Germinal center (tissue), 1 donor: Measurements from ENCODE around the gene TVP23A.
"Not testable (repeated sequence)": the region's sequence is repeated elsewhere in the genome, so short reads cannot be mapped to it uniquely, and the experiment has no call there.

Experiments used
- DNase-seq: peaks from one replicate; pipeline ENCODE4 v3.0.0; 2012; ENCODE audit warnings: mixed read lengths, low spot score

Gene TVP23A

GRCh38 chr16:10835281-10835931 is 16.8 kb upstream of the TVP23A start:
- no peak for DNase-seq

GRCh38 chr16:10834766-10835165 is 16.2 kb upstream of the TVP23A start:
- no peak for DNase-seq

DNA sequence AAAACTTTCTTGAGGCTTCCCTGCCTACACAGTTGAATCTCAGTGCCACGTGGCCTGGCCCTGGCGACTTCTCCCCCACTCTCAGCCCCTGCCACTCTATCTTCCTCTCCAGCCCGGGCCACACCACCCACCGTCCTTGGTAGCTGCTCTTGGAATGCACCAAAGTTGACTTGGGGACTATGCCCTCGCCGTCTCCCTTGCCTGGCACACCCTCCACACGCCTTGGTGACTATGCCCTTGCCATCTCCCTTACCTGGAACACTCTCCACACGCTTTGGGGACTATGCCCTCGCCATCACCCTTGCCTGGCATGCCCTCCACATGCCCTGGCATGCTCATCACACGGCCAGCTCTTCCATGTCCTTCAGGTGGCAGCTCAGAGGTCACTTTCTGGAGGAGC is 15.5 kb upstream of the TVP23A start:
- DNase-seq, result no peak

- DNase-seq, result no peak
Measured at GRCh38 chr16:10833271-10833670, 14.7 kb upstream of the TVP23A start.

DNA sequence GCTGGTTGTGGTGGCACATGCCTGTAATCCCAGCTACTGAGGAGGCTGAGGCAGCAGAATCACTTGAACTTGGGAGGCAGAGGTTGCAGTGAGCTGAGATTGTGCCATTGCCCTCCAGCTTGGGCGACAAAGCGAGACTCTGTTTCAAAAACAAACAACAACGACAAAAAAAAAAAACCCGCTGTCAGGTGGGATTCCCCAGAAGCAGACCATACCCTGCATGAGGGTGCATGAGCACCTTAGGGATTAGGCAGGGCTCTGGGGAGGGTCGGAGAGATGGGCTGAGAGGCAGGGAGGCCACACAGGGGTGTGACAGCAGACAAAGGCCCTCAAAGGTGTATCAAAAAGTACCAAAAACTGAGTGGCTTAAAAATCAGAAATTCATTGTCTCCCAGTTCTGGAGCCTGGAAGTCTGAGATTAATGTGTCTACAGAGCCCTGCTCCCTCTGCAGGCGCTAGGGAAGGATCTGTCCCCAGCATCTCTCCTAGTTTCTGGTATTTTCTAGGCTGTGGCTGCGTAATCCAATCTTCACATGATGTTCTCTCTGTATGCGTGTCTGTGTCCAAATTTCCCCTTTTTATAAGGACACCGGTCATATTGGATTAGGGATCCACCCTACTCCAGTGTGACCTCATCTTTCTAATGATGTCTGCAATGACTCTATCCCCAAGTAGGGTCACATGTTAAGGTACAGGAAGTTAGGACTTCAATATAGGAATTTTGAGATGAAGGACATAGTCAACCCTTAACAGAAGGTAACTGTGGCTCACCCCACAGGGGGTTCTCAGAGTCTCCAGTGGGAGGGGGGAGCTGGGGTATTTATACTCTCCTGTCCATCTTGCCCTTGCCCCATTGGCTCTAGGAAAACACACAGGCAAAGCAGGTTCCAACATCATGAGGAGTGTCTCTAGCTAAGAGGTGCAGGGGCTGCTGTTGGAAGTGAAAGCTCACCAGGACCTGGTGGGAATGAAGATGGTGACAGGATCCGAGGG is 13.6 kb upstream of the TVP23A start:
- DNase-seq, result no peak

DNA sequence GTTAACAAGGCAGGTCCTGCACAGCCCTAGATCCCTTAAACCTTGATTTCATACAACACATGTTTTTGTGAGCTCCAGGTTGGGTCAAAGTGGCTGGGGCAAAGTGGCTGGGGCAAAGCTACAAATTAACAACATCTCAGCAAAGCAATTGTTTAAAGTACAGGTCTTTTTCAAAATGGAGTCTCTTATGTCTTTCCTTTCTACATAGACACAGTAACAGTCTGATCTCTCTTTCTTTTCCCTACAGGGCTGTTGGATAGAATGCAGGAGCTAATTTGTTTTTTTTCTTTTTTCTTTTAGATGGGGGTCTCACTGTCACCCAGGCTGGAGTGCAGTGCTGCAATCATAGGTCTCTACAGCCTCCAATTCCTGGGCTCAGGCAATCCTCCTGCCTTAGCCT is 11.6 kb upstream of the TVP23A start:
- DNase-seq, result not testable (repeated sequence)

DNA sequence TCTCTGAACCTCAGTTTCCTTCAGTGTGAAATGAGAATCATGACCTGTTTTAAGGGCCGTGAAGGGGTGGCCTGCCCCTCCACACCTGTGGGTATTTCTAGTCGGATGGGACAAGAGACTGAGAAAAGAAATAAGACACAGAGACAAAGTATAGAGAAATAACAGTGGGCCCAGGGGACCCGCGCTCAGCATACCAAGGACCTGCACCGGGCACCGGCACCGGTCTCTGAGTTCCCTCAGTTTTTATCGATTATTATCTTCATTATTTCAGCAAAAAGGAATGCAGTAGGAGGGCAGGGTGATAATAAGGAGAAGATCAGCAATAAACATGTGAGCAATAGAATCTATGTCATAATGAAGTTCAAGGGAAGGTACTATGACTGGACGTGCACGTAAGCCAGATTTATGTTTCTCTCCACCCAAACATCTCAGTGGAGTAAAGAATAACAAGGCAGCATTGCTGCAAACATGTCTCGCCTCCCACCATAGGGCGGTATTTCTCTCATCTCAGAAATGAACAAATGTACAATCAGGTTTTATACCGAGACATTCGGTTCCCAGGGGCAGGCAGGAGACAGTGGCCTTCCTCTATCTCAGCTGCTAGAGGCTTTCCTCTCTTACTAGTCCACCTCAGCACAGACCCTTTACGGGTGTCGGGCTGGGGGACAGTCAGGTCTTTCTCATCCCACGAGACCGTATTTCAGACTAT is 10.9 kb upstream of the TVP23A start:
- DNase-seq, result not testable (repeated sequence)

GRCh38 chr16:10828851-10829366 is 10.3 kb upstream of the TVP23A start:
- no peak for DNase-seq

- DNase-seq, result no peak
Measured at GRCh38 chr16:10827691-10828341, 9.2 kb upstream of the TVP23A start.

DNA sequence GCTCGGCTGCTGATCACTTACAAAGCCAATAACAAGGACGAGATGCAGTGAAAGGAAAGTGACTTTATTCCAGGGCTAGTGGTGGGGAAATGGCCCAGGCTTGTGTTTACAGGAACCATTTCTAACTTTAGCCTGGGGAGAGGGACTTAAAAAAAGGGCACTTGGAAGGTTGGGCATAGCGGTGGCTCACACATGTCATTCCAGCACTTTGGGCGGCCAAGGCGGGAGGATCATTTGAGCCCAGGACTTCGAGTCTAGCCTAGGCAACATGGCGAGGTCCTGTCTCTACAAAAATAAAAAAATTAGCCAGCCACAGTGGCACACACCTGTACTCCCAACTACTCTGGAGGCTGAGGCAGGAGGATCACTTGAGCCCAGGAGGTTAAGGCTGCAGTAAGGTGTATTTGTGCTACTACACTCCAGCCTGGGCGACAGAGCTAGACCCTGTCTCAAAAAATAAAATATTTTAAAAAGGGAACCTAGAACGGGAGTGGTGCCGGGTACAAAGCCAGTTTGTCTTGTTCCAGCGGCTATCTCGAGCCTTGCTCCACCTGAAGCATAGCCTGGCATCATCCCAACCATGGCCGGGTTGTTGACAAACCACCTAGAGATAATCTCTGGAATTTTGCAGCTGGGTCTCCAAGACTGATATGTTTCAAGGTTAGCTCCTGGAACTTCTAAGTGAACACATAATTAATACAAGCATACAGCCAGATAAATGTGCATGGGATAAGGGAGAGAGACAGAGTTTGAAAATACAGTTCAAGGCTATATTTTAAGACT is 5.7 kb upstream of the TVP23A start:
- no peak for DNase-seq

DNA sequence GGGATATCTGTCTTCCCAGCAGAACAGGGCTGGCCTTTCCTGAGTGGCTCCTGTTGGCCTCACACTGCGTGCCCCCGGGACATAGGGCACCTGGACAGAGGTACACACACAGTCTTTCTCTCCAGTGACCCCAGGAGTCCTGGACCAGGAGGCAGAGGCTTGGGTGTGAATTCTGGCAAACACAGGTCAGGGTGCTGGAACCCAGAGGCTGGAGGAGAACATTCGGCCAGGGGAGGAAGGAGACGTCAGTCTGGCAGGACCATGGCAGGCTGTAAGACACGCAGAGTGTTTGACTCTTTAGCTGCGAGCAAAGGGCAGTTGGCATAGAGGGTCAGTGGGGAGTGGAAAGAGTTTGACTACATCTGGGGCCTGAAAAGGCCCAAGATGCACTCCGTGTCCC is 4.1 kb upstream of the TVP23A start:
- DNase-seq, result no peak

DNA sequence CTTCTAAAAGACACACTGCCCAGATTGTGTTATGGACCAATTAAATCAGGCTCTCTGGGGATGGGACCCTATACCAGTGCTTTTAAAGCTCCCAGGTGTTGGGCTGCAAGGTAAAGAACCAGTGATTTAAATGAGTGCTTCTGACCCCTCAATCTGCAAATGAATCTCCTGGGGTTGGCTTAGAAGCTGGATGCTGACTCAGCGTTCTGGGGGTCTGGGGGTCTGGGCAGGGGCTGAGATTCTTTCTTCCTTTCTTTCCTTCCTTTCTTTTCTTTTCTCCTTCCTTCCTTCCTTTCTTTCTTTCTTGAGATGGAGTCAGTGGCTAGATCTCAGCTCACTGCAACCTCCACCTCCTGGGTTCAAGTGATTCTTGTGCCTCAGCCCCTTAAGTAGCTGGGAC is 2.0 kb upstream of the TVP23A start:
- no peak for DNase-seq

DNA sequence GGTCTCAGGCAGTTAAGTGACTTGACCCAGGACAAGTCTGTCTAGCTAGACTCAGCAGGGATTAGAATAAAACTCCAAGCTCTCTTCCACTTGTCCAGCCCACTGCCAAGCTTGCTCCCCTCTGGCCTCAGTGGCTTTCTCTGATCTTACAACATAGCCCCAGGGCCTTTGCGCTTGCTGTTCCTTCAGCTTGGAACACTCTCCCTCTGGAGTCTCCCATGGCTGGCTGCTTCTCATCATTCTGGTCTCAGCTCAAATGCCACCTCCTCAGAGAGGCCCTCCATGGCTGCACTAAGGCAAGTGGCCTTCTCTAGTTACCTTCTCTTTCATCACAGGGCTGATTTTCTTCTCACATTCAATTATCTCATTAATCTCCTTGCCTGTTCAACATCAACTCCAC is 1.1 kb downstream of the TVP23A start:
- DNase-seq, result no peak

DNA sequence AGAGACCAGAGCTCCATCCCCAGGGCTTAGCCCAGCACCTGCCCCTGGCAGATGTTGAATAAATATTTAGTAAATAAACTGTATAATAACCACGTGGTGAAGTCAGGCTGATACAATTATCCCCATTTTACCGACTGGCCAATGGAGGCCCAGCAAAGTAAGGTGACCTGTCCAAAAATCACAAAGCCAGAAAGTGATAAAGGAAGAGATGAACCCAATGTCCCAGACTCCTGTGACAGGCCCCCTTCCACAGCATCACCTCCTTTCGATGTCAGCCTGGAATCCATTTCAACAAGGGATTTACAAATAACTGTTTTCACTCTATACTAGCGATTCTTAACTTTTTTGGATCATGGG is 5.5 kb downstream of the TVP23A start:
- no peak for DNase-seq

DNA sequence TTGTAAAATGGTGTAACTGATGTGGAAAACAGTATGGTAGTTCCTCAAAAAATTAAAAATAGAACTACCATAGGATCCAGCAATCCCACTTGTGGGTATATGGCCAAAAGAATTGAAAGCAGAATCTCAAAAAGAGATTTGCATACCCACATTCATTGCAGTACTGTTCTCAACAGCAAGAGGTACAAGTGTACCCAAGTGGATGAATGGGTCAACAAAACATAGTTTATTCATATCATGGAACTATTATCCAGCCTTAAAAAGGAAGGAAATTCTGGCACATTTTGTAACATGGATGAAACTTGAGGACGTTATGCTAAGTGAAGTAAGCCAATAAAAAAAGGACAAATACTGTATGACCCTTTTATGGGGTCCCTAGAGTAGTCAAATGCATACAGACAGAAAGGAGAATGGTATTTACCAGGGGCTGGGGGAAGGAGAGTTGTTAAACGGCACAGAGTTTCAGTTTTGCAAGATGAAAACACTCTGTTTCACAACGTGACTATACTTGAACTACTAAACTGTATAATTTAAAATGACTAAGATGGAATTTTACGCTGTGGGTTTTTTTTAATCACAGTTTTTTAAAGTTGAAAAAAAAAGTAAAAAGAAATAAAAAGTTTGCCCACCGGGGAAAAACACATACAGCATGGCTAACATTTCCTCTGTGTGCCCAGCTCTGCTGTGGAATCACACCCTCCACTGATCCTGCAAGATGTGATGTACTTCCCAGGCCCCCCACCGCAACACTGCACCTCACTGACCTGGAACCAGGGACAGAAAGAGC is 6.1 kb downstream of the TVP23A start:
- DNase-seq, result peak; percentile 58

- DNase-seq, result no peak
Measured at GRCh38 chr16:10809706-10810105, 8.9 kb downstream of the TVP23A start.

- DNase-seq, result no peak
Measured at GRCh38 chr16:10808850-10809249, 9.7 kb downstream of the TVP23A start.

DNA sequence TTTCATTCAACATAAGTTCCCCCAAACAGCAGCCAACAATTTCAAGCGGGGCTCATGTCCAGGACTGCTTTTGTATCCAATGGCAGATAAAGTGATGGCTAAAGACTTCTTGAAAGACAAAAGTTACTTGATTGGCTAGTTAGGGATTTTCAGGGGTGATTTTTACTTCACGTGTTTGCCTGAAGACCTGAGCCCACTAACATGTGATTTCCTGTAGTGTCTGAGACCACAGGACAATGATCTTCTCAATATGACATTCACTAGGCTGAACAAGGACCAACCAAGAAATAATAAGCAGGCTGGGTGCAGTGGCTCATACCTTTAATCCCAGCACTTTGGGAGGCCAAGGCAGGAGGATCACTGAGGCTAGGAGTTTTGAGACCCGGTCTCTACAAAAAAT is 10.4 kb downstream of the TVP23A start:
- no peak for DNase-seq

GRCh38 chr16:10806698-10807097 is 11.9 kb downstream of the TVP23A start:
- no peak for DNase-seq

- DNase-seq, result no peak
Measured at GRCh38 chr16:10805334-10805733, 13.3 kb downstream of the TVP23A start.
